ENCODE data around the gene CAMK1D.

Gene CAMK1D

GRCh38 chr10:12670004-12670403, 320.7 kb downstream of the CAMK1D start:
- no peak for DNase-seq (ENCODE audit: low read depth)
- no peak for TF ChIP-seq CTCF (IDR thresholded peaks at IDR 0.05; ENCODE audit: insufficient read depth, low read depth, low read length, missing control alignments)
- no peak overlapping the region for H3K4me3 ChIP-seq (ENCODE audit: low read depth, low read length)

GRCh38 chr10:12675186-12675585, 325.8 kb downstream of the CAMK1D start:
- H3K4me3 ChIP-seq (ENCODE audit: low read depth, low read length) = no peak overlapping the region
- TF ChIP-seq CTCF (IDR thresholded peaks at IDR 0.05; ENCODE audit: insufficient read depth, low read depth, low read length, missing control alignments) = no peak
- DNase-seq (ENCODE audit: low read depth) = no peak

- DNase-seq (ENCODE audit: low read depth) = no peak
- H3K4me3 ChIP-seq (ENCODE audit: low read depth, low read length) = no peak overlapping the region
- TF ChIP-seq CTCF (IDR thresholded peaks at IDR 0.05; ENCODE audit: insufficient read depth, low read depth, low read length, missing control alignments) = no peak
Observed at GRCh38 chr10:12679636-12680035, 330.3 kb downstream of the CAMK1D start.

- TF ChIP-seq CTCF (IDR thresholded peaks at IDR 0.05; ENCODE audit: insufficient read depth, low read depth, low read length, missing control alignments) = no peak
- DNase-seq (ENCODE audit: low read depth) = no peak
- H3K4me3 ChIP-seq (ENCODE audit: low read depth, low read length) = no peak overlapping the region
Observed at GRCh38 chr10:12681252-12681651, 331.9 kb downstream of the CAMK1D start.

GRCh38 chr10:12684784-12685183, 335.4 kb downstream of the CAMK1D start:
- no peak for TF ChIP-seq CTCF (IDR thresholded peaks at IDR 0.05; ENCODE audit: insufficient read depth, low read depth, low read length, missing control alignments)

GRCh38 chr10:12685261-12686058, 336.1 kb downstream of the CAMK1D start:
- H3K4me3 ChIP-seq (ENCODE audit: low read depth, low read length) = no peak overlapping the region
- no peak for TF ChIP-seq CTCF (IDR thresholded peaks at IDR 0.05; ENCODE audit: insufficient read depth, low read depth, low read length, missing control alignments)
- no peak for DNase-seq (ENCODE audit: low read depth)

More at GRCh38 chr10:12684784-12685183, 335.4 kb downstream of the CAMK1D start:
- H3K4me3 ChIP-seq (ENCODE audit: low read depth, low read length) = no peak overlapping the region
- no peak for DNase-seq (ENCODE audit: low read depth)

GRCh38 chr10:12687996-12688395, 338.6 kb downstream of the CAMK1D start:
- H3K4me3 ChIP-seq (ENCODE audit: low read depth, low read length) = no peak overlapping the region
- no peak for TF ChIP-seq CTCF (IDR thresholded peaks at IDR 0.05; ENCODE audit: insufficient read depth, low read depth, low read length, missing control alignments)
- DNase-seq (ENCODE audit: low read depth) = no peak
